GM12878 (cell line): ENCODE measurements around the gene ANKRD28. TPM values are rescaled to one million over a fixed set of nuclear protein-coding genes. Genes with fewer than 3 reads are reported as not detected.
A peak's percentile ranks its signal among the peaks of the same experiment; 100 is the strongest.

Source experiments
- GATAD2B ChIP-seq: fragments of 450-650 bp; conservative IDR thresholded peaks from 2 replicates; pipeline ENCODE4 v1.6.1; 2017; ENCODE audit warnings: low read depth, mild to moderate bottlenecking, moderate library complexity
- polyA plus RNA-seq, 11 experiments: library from polyadenylated mRNA; depleted of rRNA in 4 of 11; unstranded in 6 of 11; stranded (reverse) in 5 of 11; fragments of >200 nt; fragmentation: Nextera tagmentation in 4 of 11; fragmentation: Illumina TruSeq in 1 of 11; extraction: Ambion mirVana in 4 of 11; extraction: Trizol in 1 of 11; gene quantifications; 1 replicate in 1 of 11; 2 replicates in 10 of 11; pipeline versions ENCODE4 v1.2.1 to v1.2.3, GENCODE V29; 2011 to 2016; ENCODE audit warnings: inconsistent platforms in 2 of 11, missing spikeins in 2 of 11, low read depth in 1 of 11
- total RNA-seq, 4 experiments: library from RNA; depleted of rRNA in 3 of 4; stranded (reverse); fragments of >200 nt in 3 of 4; fragmentation: Illumina TruSeq in 1 of 4; extraction: Trizol in 1 of 4; gene quantifications; 2 replicates each; pipeline versions ENCODE4 v1.2.1 to v1.2.3, GENCODE V29; 2013 to 2021
- TF ChIP-seq, protein P1 (sequence below): fragments of 450-650 bp; IDR thresholded peaks from 2 replicates; pipeline ENCODE4 v1.6.1; 2017; ENCODE audit warnings: mild to moderate bottlenecking, moderate library complexity
- TF ChIP-seq, protein P2 (sequence below): IDR thresholded peaks from 2 replicates; pipeline ENCODE4 v1.6.1; 2011; ENCODE audit warnings: borderline replicate concordance, low read depth, mild to moderate bottlenecking, moderate library complexity, mixed read lengths, low read length; ENCODE audit not compliant: insufficient read depth; ENCODE audit errors: extremely low read length

ANKRD28 gene
- total and polyA plus RNA-seq, 10 of the 15 experiments (the other 5 are each of a cell fraction or from before 2014, with no cell fraction given), result 11.2 to 105 (median 38.3) TPM

DNA sequence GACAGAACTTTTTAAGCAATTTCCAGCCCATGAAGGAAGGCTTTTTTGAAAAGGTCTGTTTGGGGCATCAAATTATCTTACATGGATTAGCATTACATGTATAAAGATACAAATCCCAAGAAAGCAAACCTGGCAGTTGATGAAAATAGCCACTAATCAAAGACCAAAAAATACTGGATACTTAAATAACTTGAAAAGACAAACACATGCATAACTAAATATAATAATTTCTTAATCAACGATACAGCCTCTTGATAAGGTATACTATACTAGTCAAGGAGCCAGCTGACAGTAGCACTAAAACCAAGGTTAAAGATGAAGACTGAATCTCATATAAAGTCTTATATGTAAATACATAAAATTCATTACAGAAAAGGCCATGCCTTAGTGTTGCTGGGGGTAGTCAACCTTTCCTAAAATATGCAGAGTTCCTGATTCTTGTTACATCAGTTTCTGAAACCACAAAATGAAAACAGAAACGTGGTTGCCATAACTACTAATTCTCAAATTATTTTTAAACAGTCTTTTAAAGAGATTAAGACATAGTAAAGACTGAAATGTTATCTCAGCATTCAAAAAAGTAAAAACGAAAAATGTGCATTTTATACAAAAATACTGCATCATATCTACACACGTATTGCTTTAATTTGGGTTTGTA lies 2.0 kb downstream of the ANKRD28 start (continued):
- TF ChIP-seq, protein P1, sequence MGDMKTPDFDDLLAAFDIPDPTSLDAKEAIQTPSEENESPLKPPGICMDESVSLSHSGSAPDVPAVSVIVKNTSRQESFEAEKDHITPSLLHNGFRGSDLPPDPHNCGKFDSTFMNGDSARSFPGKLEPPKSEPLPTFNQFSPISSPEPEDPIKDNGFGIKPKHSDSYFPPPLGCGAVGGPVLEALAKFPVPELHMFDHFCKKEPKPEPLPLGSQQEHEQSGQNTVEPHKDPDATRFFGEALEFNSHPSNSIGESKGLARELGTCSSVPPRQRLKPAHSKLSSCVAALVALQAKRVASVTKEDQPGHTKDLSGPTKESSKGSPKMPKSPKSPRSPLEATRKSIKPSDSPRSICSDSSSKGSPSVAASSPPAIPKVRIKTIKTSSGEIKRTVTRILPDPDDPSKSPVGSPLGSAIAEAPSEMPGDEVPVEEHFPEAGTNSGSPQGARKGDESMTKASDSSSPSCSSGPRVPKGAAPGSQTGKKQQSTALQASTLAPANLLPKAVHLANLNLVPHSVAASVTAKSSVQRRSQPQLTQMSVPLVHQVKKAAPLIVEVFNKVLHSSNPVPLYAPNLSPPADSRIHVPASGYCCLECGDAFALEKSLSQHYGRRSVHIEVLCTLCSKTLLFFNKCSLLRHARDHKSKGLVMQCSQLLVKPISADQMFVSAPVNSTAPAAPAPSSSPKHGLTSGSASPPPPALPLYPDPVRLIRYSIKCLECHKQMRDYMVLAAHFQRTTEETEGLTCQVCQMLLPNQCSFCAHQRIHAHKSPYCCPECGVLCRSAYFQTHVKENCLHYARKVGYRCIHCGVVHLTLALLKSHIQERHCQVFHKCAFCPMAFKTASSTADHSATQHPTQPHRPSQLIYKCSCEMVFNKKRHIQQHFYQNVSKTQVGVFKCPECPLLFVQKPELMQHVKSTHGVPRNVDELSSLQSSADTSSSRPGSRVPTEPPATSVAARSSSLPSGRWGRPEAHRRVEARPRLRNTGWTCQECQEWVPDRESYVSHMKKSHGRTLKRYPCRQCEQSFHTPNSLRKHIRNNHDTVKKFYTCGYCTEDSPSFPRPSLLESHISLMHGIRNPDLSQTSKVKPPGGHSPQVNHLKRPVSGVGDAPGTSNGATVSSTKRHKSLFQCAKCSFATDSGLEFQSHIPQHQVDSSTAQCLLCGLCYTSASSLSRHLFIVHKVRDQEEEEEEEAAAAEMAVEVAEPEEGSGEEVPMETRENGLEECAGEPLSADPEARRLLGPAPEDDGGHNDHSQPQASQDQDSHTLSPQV, result peak; percentile 53; the same call in 1 of the 2 replicates
- TF ChIP-seq, protein P2, sequence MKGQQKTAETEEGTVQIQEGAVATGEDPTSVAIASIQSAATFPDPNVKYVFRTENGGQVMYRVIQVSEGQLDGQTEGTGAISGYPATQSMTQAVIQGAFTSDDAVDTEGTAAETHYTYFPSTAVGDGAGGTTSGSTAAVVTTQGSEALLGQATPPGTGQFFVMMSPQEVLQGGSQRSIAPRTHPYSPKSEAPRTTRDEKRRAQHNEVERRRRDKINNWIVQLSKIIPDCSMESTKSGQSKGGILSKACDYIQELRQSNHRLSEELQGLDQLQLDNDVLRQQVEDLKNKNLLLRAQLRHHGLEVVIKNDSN, result no peak
- no peak for TF ChIP-seq GATAD2B
